Activated naive CD4-positive, alpha-beta T cell treated with Interleukin-2 at 50 U/mL for 16 hours (primary cell): ENCODE results near the gene C20orf96.
"Not testable (repeated sequence)": the region's sequence is repeated elsewhere in the genome, so short reads cannot be mapped to it uniquely, and the experiment has no call there.

ENCODE experiments used
- DNase-seq: peaks from one replicate; pipeline ENCODE4 v3.0.0-alpha.2; 2020

The C20orf96 gene, protein sequence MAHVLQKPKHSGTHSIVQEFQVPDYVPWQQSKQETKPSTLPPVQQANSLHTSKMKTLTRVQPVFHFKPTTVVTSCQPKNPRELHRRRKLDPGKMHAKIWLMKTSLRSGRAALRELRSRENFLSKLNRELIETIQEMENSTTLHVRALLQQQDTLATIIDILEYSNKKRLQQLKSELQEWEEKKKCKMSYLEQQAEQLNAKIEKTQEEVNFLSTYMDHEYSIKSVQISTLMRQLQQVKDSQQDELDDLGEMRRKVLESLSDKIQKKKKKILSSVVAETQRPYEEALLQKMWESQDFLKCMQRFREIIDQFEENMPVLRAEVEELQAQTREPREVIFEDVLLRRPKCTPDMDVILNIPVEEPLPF

GRCh38 chr20:290084-290831 lies at the start of gene C20orf96:
TSS of gene C20orf96 (minus strand) at chr20:290750. CDS start at chr20:290610, 140 bp downstream.
- DNase-seq: peak; percentile 84

- not testable (repeated sequence) for DNase-seq
These were observed 45.5 kb upstream of the C20orf96 start for GRCh38 chr20:336040-336439.

GRCh38 chr20:334578-334977 lies 44.0 kb upstream of the C20orf96 start:
- no peak for DNase-seq

GRCh38 chr20:330233-331149 lies 39.9 kb upstream of the C20orf96 start:
- peak; percentile 67 for DNase-seq

GRCh38 chr20:329851-330232 lies 39.3 kb upstream of the C20orf96 start:
- DNase-seq: no peak

DNA sequence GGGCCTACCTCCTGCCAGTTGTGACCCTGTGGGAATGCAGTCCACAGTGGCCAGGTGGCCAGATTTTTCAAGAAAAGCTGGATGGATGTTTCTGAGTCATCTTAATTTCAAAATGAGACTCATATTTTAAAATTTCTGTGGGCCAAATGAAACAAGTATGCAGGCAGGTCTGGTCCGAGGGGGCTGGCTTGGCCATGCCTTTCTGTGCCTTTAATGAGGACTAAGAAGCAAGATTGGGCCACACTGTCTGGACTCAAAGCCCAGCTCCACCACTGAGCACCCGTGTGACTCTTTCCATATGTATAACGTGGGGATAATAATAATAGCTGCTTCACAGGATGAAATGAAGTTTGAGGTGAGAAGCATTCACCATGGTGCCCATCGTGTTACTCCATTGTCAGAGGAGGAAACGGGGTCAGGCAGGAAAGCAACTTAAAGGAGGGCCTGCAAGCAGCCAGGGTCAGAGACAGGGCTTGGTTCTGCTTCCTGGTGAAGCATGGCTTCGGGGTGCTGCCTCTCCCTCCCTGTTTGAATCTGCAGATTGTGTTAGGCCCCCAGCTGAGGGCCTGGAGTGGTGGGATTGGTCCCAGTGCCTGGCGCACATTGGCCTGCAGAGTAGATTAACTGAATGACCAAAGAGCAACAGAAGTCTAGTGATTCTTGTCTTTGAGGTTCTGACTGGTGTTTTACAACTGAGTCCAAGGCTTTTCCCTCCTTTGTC lies 38.6 kb upstream of the C20orf96 start:
- no peak for DNase-seq

- no peak for DNase-seq
These were observed 37.8 kb upstream of the C20orf96 start for GRCh38 chr20:328027-328974.

GRCh38 chr20:327186-328026 lies 36.9 kb upstream of the C20orf96 start:
- peak; percentile 54 for DNase-seq

DNA sequence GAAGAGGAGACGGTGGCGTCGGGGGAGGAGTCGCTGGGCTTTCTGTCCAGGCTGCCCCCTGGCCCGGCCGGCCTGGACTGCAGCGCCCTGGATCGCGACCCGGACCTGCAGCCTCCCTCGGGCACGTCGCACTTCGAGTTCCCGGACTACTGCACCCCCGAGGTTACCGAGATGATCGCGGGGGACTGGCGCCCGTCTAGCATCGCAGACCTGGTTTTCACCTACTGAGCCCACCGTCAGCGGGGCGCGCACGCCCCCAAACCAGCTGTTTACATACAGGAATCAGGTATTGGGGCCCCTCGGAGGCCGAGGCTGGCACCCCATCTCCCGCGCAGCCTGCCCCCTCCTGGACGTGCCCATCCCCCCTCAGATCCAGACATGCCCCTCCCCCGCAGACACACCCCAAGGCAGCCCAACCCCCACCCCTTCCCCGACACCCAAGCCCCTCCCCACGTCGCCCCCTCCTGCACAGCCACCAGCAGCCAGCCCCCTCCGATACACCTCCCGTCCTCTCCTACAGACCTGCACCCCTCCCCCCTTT lies 36.2 kb upstream of the C20orf96 start:
- DNase-seq: peak; percentile 15

DNA sequence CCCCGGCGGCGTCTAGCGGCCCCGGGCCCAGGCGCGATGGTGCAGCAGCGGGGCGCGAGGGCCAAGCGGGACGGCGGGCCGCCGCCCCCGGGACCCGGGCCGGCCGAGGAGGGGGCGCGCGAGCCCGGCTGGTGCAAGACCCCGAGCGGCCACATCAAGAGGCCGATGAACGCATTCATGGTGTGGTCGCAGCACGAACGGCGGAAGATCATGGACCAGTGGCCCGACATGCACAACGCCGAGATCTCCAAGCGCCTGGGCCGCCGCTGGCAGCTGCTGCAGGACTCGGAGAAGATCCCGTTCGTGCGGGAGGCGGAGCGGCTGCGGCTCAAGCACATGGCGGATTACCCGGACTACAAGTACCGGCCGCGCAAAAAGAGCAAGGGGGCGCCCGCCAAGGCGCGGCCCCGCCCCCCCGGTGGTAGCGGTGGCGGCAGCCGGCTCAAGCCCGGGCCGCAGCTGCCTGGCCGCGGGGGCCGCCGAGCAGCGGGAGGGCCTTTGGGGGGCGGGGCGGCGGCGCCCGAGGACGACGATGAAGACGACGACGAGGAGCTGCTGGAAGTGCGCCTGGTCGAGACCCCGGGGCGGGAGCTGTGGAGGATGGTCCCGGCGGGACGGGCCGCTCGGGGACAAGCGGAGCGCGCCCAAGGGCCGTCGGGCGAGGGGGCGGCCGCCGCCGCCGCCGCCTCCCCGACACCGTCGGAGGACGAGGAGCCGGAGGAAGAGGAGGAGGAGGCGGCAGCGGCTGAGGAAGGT lies 35.5 kb upstream of the C20orf96 start:
- peak; percentile 54 for DNase-seq

DNA sequence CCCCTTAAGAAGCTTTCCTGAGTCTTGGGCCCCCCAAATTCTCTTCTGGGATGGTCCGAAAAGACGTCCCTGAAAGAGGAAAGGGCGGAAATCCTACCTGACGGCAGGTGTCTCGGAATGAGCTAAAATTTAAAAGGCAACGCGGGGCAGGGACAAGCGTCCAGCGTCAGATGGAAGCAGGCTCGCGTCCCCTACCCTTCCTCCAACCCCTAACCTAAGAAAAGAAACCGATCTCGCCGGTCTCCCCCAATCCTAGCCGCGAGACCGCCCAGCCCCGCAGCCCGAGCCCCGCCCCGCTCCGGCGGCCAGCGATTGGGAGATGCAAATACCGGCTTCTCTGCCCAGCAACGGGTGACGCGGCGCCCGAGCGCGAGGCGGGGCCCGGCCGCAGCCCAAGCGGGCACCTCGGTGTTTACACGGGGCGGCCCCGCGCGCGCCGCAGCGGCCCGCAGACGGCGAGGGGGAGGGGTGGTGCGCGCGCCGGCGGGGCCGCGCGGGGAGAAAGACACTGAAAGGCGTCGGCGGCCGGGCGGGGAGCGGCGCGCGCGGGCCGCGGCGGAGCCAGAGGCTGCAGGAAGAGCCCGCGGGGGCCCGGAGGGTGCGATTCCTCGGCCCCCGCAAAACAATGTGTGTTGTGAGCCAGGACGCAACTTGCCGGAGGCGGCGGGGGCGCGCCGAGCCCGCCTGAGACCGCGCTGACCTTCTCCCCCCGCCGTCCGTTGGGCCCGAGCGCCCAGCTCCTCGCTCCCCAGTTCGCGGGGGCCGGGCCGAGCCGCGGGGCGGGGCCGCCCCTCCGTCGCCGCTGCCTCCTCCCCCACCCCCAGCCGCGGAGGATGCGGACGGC lies 34.7 kb upstream of the C20orf96 start, which contains the start of gene SOX12:
Gene SOX12, plus strand, starts transcription at position 508 of the 844 bp plus-strand sequence. CDS start 373 bp downstream, outside the sequence.
- DNase-seq: peak; percentile 98

DNA sequence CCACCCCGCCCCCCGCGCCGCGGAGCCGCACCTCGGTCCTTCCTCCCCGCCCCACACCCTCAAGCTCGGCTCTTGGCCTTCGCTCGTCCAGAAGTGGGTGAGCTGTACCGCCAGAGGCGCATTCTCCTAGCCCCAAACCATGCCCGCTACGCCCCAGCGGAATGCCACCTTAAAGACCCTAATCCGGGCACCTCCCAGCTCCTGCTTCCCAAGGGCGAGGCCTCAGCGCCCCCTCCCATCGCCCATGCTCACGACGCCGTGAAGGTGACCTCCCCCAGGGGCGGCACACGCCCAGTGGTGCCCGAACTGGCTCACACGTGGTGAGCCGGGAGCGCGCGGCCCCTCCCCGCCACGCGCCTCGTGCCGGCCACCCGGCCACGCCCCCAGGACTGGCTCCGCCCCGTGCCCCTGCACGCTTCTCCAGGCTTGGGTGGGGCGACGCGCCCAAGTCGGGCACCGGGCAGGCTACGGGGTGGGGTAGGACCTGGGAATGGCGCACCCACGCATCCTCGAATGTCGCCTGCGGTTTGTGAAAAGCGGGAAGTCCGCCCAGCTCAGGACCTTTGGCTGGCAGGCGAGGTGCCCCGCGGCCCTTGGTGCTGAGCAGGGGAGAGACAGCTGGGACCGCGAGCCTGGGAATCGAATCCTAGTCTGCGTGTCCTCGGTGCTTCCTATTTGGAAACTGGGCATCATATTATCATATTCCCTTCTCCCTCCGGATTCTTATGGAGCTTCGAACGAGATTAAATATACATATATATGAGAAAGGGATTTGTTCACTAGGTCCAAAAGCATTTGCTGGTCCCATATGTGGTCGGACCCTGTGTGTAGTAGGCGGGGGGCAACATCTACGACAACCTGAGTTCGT lies 33.9 kb upstream of the C20orf96 start:
- peak; percentile 93 for DNase-seq

GRCh38 chr20:316316-317068 lies 25.9 kb upstream of the C20orf96 start:
- no peak for DNase-seq

GRCh38 chr20:313948-314347 lies 23.4 kb upstream of the C20orf96 start:
- no peak for DNase-seq

DNA sequence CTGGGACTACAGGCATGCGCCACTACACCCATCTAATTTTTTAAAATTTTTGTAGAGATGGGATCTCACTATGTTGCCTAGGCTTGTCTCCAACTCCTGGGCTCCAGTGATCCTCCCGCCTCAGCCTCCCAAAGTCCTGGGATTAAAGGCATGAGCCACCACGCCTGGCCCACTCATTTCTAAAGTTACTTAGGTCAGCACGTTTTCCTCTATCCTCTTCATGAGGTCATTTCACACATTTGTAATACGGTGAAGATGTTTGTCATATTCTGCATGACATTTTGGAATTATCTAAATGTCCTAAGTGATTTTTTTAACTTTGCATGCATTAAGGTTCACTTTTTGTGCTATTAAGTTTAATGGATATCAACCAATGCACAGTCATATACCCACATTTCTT lies 22.9 kb upstream of the C20orf96 start:
- no peak for DNase-seq

GRCh38 chr20:312866-313265 lies 22.3 kb upstream of the C20orf96 start:
- no peak for DNase-seq
